Measurements from ENCODE around the gene TMEM108.

GRCh38 chr3:133153382-133153781 is 115.2 kb downstream of the TMEM108 start:
- TF ChIP-seq, protein P1, sequence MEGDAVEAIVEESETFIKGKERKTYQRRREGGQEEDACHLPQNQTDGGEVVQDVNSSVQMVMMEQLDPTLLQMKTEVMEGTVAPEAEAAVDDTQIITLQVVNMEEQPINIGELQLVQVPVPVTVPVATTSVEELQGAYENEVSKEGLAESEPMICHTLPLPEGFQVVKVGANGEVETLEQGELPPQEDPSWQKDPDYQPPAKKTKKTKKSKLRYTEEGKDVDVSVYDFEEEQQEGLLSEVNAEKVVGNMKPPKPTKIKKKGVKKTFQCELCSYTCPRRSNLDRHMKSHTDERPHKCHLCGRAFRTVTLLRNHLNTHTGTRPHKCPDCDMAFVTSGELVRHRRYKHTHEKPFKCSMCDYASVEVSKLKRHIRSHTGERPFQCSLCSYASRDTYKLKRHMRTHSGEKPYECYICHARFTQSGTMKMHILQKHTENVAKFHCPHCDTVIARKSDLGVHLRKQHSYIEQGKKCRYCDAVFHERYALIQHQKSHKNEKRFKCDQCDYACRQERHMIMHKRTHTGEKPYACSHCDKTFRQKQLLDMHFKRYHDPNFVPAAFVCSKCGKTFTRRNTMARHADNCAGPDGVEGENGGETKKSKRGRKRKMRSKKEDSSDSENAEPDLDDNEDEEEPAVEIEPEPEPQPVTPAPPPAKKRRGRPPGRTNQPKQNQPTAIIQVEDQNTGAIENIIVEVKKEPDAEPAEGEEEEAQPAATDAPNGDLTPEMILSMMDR (IDR thresholded peaks at IDR 0.05; ENCODE audit: borderline replicate concordance, extremely low read depth, low read length, poor library complexity, severe bottlenecking) = no peak
- no peak for TF ChIP-seq EZH2 (IDR thresholded peaks at IDR 0.05; ENCODE audit: borderline replicate concordance, low read depth, low read length, severe bottlenecking)

Data from DND-41 (cell line).